Islet of Langerhans (tissue), 1 donor: ENCODE data around the gene SELPLG.
"Not testable (repeated sequence)": the region's sequence is repeated elsewhere in the genome, so short reads cannot be mapped to it uniquely, and the experiment has no call there.

Experiments used
- FAIRE-seq: peaks from one replicate; lab custom pipeline; 2011; peaks lifted over from hg19 to GRCh38; lab: Jason Lieb, UNC

Gene SELPLG

GRCh38 chr12:108655812-108656175, 22.1 kb upstream of the SELPLG start:
- not testable (repeated sequence) for FAIRE-seq

GRCh38 chr12:108654622-108655021, 20.9 kb upstream of the SELPLG start:
- FAIRE-seq = not testable (repeated sequence)

GRCh38 chr12:108653922-108654321, 20.2 kb upstream of the SELPLG start:
- FAIRE-seq = no peak

- FAIRE-seq = no peak
Observed at GRCh38 chr12:108653082-108653516, 19.4 kb upstream of the SELPLG start.

- FAIRE-seq = no peak
Observed at GRCh38 chr12:108650083-108650482, 16.4 kb upstream of the SELPLG start.

- no peak for FAIRE-seq
Observed at GRCh38 chr12:108649669-108650068, 16.0 kb upstream of the SELPLG start.

- no peak for FAIRE-seq
Observed at GRCh38 chr12:108649126-108649525, 15.4 kb upstream of the SELPLG start.

- FAIRE-seq = no peak
Observed at GRCh38 chr12:108648371-108648770, 14.7 kb upstream of the SELPLG start.

- FAIRE-seq = no peak
Observed at GRCh38 chr12:108647585-108648287, 14.0 kb upstream of the SELPLG start.

GRCh38 chr12:108646600-108647579, 13.2 kb upstream of the SELPLG start:
- no peak for FAIRE-seq

GRCh38 chr12:108645686-108646599, 12.2 kb upstream of the SELPLG start:
- FAIRE-seq = no peak

GRCh38 chr12:108644811-108645120, 11.1 kb upstream of the SELPLG start:
- FAIRE-seq = no peak

- FAIRE-seq = no peak
Observed at GRCh38 chr12:108643941-108644810, 10.5 kb upstream of the SELPLG start.

- no peak for FAIRE-seq
Observed at GRCh38 chr12:108642899-108643654, 9.4 kb upstream of the SELPLG start.

GRCh38 chr12:108642269-108642870, 8.7 kb upstream of the SELPLG start:
- FAIRE-seq = no peak

GRCh38 chr12:108641446-108642268, 8.0 kb upstream of the SELPLG start:
- no peak for FAIRE-seq

GRCh38 chr12:108640802-108641445, 7.2 kb upstream of the SELPLG start:
- no peak for FAIRE-seq

GRCh38 chr12:108638997-108639822, 5.5 kb upstream of the SELPLG start:
- FAIRE-seq = no peak
